ENCODE data around the gene SIDT2.
A peak's percentile ranks its signal among the peaks of the same experiment; 100 is the strongest.

The SIDT2 gene

GRCh38 chr11:117223741-117224689, 45.5 kb downstream of the SIDT2 start:
- no peak for DNase-seq

GRCh38 chr11:117225553-117226170, 47.1 kb downstream of the SIDT2 start:
- DNase-seq: no peak

DNA sequence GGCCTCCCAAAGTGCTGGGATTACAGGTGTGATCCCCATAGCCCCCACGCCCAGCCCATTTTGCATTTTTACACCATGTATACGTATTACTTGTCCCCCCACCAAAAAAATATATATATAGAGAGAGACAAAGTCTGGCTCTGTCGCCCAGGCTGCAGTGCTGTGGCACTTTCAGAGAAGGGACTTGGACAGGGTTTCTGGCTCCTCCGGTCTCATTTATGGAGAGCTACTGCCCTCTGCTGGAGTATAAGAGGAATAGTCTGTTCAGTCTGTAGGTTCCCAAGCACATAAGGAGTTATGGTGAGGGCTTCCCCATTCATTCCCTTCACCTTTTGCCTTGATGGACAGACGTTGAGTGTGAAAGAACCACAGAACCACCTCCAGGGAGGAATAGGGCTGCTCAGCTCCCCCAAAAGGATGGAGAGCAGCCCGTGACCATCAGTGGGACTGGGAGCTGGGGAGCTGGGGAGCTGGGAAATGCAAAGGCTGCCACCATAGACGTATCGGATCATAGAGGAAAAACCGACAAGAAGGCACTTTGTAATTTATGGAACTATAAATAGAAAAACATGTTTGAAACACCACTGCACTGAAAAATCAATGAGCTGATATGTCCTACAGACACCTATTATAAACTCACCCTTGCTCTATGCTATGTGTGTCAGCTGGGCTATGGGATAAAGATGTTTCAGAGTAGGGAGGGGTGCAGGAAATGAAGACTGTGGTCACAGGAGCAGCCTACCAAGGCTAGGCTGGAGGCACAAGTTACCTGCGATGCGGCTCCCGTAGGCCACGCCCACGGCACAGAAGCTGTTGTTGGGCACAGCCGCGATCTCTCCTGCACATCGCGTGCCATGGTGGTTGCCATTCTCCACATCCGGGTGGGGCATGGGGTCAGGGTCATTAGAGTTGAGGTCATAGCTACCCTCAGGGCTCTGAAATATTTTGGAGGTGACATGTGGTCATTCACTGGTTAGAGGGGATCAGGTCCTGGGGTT, 48.1 kb downstream of the SIDT2 start:
- no peak for DNase-seq

GRCh38 chr11:117228091-117228490, 49.5 kb downstream of the SIDT2 start:
- DNase-seq: no peak

DNA sequence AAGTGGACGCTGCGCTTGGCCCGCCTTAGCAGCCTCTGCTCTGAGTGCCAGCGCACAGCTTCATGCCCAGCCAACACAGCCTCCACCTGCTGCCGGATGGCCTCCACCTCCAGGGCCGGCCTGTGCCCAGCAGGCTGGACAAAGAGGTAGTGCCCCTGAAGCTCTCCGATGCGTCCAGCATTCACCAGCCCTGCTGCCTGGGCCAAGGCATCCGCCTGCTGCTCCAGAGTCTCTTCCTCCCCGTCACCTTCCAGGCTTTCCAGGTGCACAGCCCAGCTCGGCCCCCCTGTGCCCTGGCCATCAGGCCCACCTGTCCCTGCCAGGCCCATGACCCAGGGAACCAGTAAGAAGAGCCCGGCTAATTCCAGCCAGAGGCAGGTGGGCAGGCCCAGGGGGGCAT, 50.9 kb downstream of the SIDT2 start:
- DNase-seq: no peak

GRCh38 chr11:117229931-117230285, 51.4 kb downstream of the SIDT2 start:
- no peak for DNase-seq

DNA sequence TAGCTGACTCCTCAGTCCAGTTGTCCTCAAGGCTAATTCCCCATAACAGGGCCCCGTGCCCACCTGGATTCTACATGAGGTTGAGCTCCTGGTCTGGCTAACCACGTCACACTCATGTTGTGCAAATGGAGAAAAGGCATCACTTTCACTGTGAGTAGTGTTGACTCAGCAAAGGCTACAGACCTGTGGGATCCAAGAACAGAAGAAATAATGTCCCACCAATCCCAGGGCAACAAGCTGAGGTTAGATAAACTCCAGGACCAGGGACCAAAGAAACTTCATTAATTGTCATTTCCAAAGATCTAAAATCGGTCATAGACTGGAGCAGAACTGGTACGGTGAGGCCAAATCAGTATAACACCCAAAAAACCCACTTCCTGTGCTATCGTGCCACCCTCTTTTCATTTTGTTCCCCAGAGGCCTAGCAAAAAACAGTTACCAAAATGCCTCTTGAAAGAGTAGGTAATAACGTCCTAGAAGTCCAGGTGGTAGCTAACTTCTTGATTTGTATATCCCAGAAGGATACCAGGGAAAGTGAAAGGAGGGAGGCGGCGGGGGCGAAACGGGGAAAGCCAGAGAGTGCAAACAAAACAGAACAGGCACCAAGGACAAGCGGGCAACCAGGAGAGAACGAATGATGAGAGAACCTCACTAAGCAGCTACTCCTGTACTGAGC, 51.9 kb downstream of the SIDT2 start:
- DNase-seq: peak; percentile 54

DNA sequence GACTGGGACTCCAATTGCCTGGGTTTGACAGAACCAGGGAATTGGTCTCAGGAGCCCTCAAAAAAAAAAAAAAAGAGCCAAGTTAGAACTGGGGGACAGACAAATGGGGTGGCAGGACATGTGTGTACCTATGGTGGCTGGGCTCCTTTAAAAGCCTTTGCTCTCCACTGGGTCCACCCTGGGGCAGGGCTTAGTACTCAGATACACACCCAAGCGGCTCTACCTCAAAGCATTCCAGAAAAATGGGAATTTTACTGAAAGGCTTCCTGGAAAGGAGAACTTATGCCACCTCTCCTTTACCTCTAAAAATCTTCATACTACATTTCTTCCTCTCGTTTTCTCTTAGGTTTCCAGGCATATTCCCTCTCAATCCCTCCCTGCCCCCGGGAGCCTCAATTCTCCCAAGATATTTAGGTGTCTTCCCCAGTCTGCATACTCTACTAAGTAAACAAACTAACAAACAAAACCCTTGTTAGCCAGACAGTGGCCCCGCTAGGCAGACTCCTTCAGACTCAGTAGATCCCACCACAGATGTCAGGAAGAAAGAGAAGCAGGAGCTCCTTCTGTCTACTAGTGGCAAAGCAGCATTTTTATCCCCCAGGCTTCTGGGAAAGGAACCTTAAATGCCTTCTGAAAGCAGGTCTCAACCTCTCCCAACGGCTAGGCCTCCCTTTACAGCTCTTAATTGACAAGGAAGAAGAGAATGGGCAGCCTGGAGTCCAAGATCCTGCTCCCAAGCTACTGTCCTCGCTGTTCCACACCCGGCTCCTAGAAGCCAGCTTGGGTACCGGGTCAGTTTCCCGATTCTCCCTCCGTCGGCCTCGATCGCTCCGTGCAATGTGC, 52.7 kb downstream of the SIDT2 start:
- no peak for DNase-seq

DNA sequence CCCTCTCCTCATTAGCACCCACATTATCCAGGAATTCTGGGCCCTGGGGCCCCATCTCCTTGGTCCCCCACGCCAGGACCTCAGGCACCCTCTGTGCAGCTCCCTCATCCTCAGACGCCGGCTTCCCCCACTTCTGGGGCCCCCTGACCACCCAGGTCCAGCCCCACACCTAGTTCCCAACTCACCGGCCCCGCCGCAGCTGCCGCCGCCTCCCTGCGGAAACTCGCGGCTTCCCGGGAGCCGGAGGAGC, 53.2 kb downstream of the SIDT2 start, which contains the start of gene PCSK7:
PCSK7 (minus strand) TSS at position 232 of the 250 bp plus-strand sequence. CDS start 2,229 bp downstream, outside the sequence.
- DNase-seq: no peak

- DNase-seq: peak; percentile 68
Observed at GRCh38 chr11:117232092-117232878, 53.7 kb downstream of the SIDT2 start, which contains the start of gene RNF214. Gene RNF214, plus strand, starts transcription at chr11:117232671. Its CDS starts 1,602 bp downstream, at chr11:117234273.

DNA sequence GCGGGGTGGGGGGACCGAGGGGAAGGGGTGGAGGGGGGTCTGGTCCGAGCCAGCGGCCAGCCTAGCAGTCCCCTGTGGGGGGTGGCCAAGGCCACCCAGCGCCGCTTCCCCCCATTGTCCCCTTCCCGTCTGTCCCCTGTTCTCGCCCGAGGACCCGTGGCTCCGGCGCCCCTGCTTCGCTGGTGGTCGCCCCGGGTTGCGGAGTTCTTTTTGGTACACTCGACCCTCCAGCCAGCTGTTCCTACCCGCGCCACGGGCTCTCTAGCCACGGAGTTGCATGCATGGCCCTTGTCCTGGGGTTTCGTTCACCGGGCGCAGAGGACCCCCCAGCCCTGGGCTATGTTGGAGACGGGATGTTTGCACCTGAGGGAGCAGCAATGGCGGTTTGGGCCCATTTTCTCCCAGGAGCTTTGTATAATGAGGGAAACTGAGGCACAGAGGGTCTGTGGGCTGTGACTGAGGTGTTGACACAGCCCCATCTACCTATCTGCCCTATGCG, 54.4 kb downstream of the SIDT2 start:
- DNase-seq: no peak

GRCh38 chr11:117238221-117238620, 59.7 kb downstream of the SIDT2 start:
- no peak for DNase-seq

DNA sequence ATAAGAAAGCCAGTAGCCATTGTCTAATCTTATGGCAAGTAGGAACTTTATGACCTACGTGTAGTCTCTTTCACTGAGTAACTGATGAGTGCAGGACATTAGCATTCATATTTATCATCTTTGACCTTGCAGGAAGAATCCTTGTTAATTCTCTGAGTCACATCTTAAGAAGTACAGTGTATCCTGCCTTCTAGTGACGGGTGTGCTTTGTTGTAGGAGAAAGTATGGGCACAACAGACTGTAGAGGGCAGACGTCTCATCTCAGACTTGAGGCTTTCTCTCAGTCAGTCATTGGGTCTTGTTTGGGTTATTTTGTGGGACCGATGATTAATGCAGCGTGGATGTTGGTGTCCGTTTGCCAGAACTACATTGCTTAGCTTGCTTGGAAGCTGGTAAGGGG, 60.8 kb downstream of the SIDT2 start:
- DNase-seq: no peak
